Measurements from ENCODE around the gene NGDN. TPM values are rescaled to one million over a fixed set of nuclear protein-coding genes. Genes with fewer than 3 reads are reported as not detected.

Gene NGDN
- total RNA-seq, 1 experiment from 2014 or later = 82.2 TPM

DNA sequence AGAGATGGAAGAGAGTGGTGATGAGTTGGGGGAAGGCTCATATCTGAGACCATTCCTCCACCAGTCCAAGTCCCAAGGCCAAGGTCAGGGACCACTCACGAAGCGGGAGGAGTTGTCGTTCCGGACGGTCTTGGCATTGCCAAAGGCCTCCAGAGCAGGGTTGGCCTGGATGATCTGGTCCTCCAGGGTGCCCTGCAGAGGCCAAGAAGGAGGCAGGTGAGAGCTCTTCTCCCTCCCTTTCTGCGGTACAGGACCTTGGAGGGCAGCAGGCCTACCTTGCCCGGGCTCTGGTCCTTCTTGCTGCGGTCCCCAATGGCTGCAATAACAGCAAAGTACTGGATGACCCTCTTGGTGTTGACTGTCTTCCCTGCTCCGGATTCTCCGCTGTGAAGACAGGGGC, 38.0 kb upstream of the NGDN start:
- Histone ChIP-seq H3K9ac (ENCODE audit: low read length) (no peak overlapping the region), H3K79me2 (ENCODE audit: low read length) (no peaks in the 10 kb centered on the region), H4K20me1 (ENCODE audit: insufficient read depth, low read depth, low read length) (no peaks in the 10 kb centered on the region), H3K36me3 (ENCODE audit: insufficient read depth, low read length) (no peaks in the 10 kb centered on the region), H3K9me3 (ENCODE audit: low read length) (no peaks in the 10 kb centered on the region), H3K27me3 (ENCODE audit: low read length) (no peaks in the 10 kb centered on the region), H3K4me1 (ENCODE audit: low read length) (no peaks in the 10 kb centered on the region), H3K9me2 (replicated peaks; ENCODE audit: insufficient read depth, low read length) (no peaks in the 10 kb centered on the region), H3K4me3 (ENCODE audit: low read length) (no peak overlapping the region), H2AFZ (ENCODE audit: low read length) (no peak overlapping the region), H3K27ac (ENCODE audit: low read length) (no peak overlapping the region), H3K4me2 (ENCODE audit: low read depth, low read length, poor library complexity, severe bottlenecking) (no peak overlapping the region)
- no peak for DNase-seq

- H3K79me2 ChIP-seq (ENCODE audit: low read length) = no peaks in the 10 kb centered on the region
- H3K9me3 ChIP-seq (ENCODE audit: low read length) = no peaks in the 10 kb centered on the region
- no peaks in the 10 kb centered on the region for H3K36me3 ChIP-seq (ENCODE audit: insufficient read depth, low read length)
- H2AFZ ChIP-seq (ENCODE audit: low read length) = no peak overlapping the region
- H3K4me1 ChIP-seq (ENCODE audit: low read length) = no peaks in the 10 kb centered on the region
- H3K4me2 ChIP-seq (ENCODE audit: low read depth, low read length, poor library complexity, severe bottlenecking) = no peak overlapping the region
- no peaks in the 10 kb centered on the region for H4K20me1 ChIP-seq (ENCODE audit: insufficient read depth, low read depth, low read length)
- no peak overlapping the region for H3K27ac ChIP-seq (ENCODE audit: low read length)
- H3K9me2 ChIP-seq (replicated peaks; ENCODE audit: insufficient read depth, low read length) = no peaks in the 10 kb centered on the region
- no peak overlapping the region for H3K9ac ChIP-seq (ENCODE audit: low read length)
- DNase-seq = no peak
- no peaks in the 10 kb centered on the region for H3K27me3 ChIP-seq (ENCODE audit: low read length)
- no peak overlapping the region for H3K4me3 ChIP-seq (ENCODE audit: low read length)
Observed at GRCh38 chr14:23432102-23432925, 37.2 kb upstream of the NGDN start.

DNA sequence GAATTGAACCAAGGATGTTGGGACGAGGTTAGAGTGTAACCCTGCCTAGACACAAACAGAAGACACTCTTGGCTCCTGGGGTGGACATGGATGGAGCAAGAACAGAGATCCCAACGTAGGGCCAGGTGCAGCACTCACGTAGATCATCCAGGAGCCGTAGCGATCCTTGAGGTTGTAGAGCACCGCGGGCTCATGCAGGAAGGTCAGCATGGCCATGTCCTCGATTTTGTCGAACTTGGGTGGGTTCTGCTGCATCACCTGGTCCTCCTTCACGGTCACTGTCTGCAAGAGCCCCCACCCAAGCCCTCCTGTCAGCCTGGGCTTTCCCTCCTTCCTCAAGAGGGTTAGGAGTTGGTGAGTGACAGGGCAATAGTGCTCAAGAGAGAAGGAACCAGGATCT, 36.6 kb upstream of the NGDN start:
- H2AFZ ChIP-seq (ENCODE audit: low read length) = no peak overlapping the region
- no peak for DNase-seq

GRCh38 chr14:23433457-23433856, 36.0 kb upstream of the NGDN start:
- Histone ChIP-seq H3K9me3 (ENCODE audit: low read length) (no peaks in the 10 kb centered on the region), H3K27ac (ENCODE audit: low read length) (no peak overlapping the region), H4K20me1 (ENCODE audit: insufficient read depth, low read depth, low read length) (no peaks in the 10 kb centered on the region), H2AFZ (ENCODE audit: low read length) (no peak overlapping the region), H3K4me1 (ENCODE audit: low read length) (no peaks in the 10 kb centered on the region), H3K4me2 (ENCODE audit: low read depth, low read length, poor library complexity, severe bottlenecking) (no peak overlapping the region), H3K79me2 (ENCODE audit: low read length) (no peaks in the 10 kb centered on the region), H3K9ac (ENCODE audit: low read length) (no peak overlapping the region), H3K27me3 (ENCODE audit: low read length) (no peaks in the 10 kb centered on the region), H3K36me3 (ENCODE audit: insufficient read depth, low read length) (no peaks in the 10 kb centered on the region), H3K9me2 (replicated peaks; ENCODE audit: insufficient read depth, low read length) (no peaks in the 10 kb centered on the region), H3K4me3 (ENCODE audit: low read length) (no peak overlapping the region)
- no peak for DNase-seq

More for the DNA sequence above, 36.6 kb upstream of the NGDN start:
- Histone ChIP-seq H3K36me3 (ENCODE audit: insufficient read depth, low read length) (no peaks in the 10 kb centered on the region), H3K27me3 (ENCODE audit: low read length) (no peaks in the 10 kb centered on the region), H3K4me3 (ENCODE audit: low read length) (no peak overlapping the region), H3K9me2 (replicated peaks; ENCODE audit: insufficient read depth, low read length) (no peaks in the 10 kb centered on the region), H3K27ac (ENCODE audit: low read length) (no peak overlapping the region), H3K9ac (ENCODE audit: low read length) (no peak overlapping the region), H3K79me2 (ENCODE audit: low read length) (no peaks in the 10 kb centered on the region), H3K4me1 (ENCODE audit: low read length) (no peaks in the 10 kb centered on the region), H3K9me3 (ENCODE audit: low read length) (no peaks in the 10 kb centered on the region), H3K4me2 (ENCODE audit: low read depth, low read length, poor library complexity, severe bottlenecking) (no peak overlapping the region), H4K20me1 (ENCODE audit: insufficient read depth, low read depth, low read length) (no peaks in the 10 kb centered on the region)

- no peak overlapping the region for H3K27ac ChIP-seq (ENCODE audit: low read length)
- H3K27me3 ChIP-seq (ENCODE audit: low read length) = no peaks in the 10 kb centered on the region
- no peaks in the 10 kb centered on the region for H3K9me3 ChIP-seq (ENCODE audit: low read length)
- H3K9me2 ChIP-seq (replicated peaks; ENCODE audit: insufficient read depth, low read length) = no peaks in the 10 kb centered on the region
- no peak overlapping the region for H2AFZ ChIP-seq (ENCODE audit: low read length)
- no peaks in the 10 kb centered on the region for H3K36me3 ChIP-seq (ENCODE audit: insufficient read depth, low read length)
- no peaks in the 10 kb centered on the region for H3K4me1 ChIP-seq (ENCODE audit: low read length)
- no peak overlapping the region for H3K4me2 ChIP-seq (ENCODE audit: low read depth, low read length, poor library complexity, severe bottlenecking)
- H3K9ac ChIP-seq (ENCODE audit: low read length) = no peak overlapping the region
- H4K20me1 ChIP-seq (ENCODE audit: insufficient read depth, low read depth, low read length) = no peaks in the 10 kb centered on the region
- no peak overlapping the region for H3K4me3 ChIP-seq (ENCODE audit: low read length)
- H3K79me2 ChIP-seq (ENCODE audit: low read length) = no peaks in the 10 kb centered on the region
- DNase-seq = no peak
Observed at GRCh38 chr14:23434488-23435222, 34.8 kb upstream of the NGDN start.

DNA sequence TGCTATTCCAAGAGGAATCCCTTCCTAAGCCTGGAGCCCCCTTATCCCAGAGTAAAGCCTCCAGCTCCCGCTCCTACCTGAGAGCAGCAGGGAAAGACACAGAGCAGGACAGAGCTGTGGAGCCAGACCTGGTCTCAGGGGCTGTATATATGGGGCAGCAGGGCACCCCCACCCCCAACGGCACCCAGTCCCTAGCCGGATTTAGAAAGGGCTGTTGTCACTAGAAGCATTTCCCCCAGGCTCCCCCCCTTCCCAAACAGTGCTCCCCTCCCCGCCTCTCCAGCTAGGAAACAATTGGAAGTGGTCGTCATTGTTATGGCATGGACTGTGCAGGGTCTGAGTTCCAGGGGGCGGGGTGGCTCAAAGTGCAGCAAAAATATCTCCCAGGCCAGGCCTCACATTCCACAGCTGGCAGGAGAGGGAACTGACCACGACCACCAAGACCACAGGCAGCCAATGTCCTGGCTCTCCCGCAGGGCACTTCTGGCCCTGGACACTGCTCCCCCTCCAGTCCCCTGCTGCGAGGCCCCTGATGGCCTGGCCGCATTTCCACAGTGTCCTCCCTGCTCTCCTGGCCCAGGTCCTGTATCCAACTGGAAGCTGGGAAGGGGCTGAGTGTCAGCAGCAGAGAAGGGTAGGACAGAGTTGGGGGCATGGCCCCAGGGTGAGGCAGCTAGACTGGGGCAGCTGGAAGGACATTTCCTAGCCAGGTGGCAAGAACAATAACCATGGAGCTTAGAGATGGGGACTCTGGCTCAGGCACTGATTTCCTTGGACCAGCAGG, 33.8 kb upstream of the NGDN start, which contains the start of gene MYH7:
TSS of gene MYH7 (minus strand) at position 118 of the 784 bp plus-strand sequence. CDS start 1,928 bp downstream, outside the sequence.
- no peak for DNase-seq
- H2AFZ ChIP-seq (ENCODE audit: low read length) = no peak within 1 kb of the TSS
- no peaks in the 10 kb centered on the region for H3K9me3 ChIP-seq (ENCODE audit: low read length)
- no peak within 1 kb of the TSS for H3K4me3 ChIP-seq (ENCODE audit: low read length)
- H3K27me3 ChIP-seq (ENCODE audit: low read length) = no peaks in the 10 kb centered on the region
- no peak within 1 kb of the TSS for H3K4me2 ChIP-seq (ENCODE audit: low read depth, low read length, poor library complexity, severe bottlenecking)
- no peak within 1 kb of the TSS for H3K9ac ChIP-seq (ENCODE audit: low read length)
- no peaks in the 10 kb centered on the region for H3K79me2 ChIP-seq (ENCODE audit: low read length)
- no peak within 1 kb of the TSS for H3K27ac ChIP-seq (ENCODE audit: low read length)
- no peaks in the 10 kb centered on the region for H3K36me3 ChIP-seq (ENCODE audit: insufficient read depth, low read length)
- H3K4me1 ChIP-seq (ENCODE audit: low read length) = no peaks in the 10 kb centered on the region
- no peaks in the 10 kb centered on the region for H3K9me2 ChIP-seq (replicated peaks; ENCODE audit: insufficient read depth, low read length)
- H4K20me1 ChIP-seq (ENCODE audit: insufficient read depth, low read depth, low read length) = no peaks in the 10 kb centered on the region

GRCh38 chr14:23436327-23437132, 33.0 kb upstream of the NGDN start:
- no peak for DNase-seq
- no peak overlapping the region for H3K27ac ChIP-seq (ENCODE audit: low read length)
- no peaks in the 10 kb centered on the region for H3K9me2 ChIP-seq (replicated peaks; ENCODE audit: insufficient read depth, low read length)
- no peak overlapping the region for H3K4me3 ChIP-seq (ENCODE audit: low read length)
- no peaks in the 10 kb centered on the region for H3K27me3 ChIP-seq (ENCODE audit: low read length)
- H3K36me3 ChIP-seq (ENCODE audit: insufficient read depth, low read length) = no peaks in the 10 kb centered on the region
- no peaks in the 10 kb centered on the region for H3K79me2 ChIP-seq (ENCODE audit: low read length)
- no peaks in the 10 kb centered on the region for H3K4me1 ChIP-seq (ENCODE audit: low read length)
- H2AFZ ChIP-seq (ENCODE audit: low read length) = no peak overlapping the region
- H3K9ac ChIP-seq (ENCODE audit: low read length) = no peak overlapping the region
- no peaks in the 10 kb centered on the region for H4K20me1 ChIP-seq (ENCODE audit: insufficient read depth, low read depth, low read length)
- no peak overlapping the region for H3K4me2 ChIP-seq (ENCODE audit: low read depth, low read length, poor library complexity, severe bottlenecking)
- no peaks in the 10 kb centered on the region for H3K9me3 ChIP-seq (ENCODE audit: low read length)

All from Karpas-422 (cell line).